Ectodermal cell (in vitro differentiated cells): ENCODE data around the gene ARFGAP2.
"Not testable (repeated sequence)": the region's sequence is repeated elsewhere in the genome, so short reads cannot be mapped to it uniquely, and the experiment has no call there.

ENCODE experiments used
- H3K27ac ChIP-seq: 2 replicates; pipeline ENCODE4 v1.7.0; 2013; ENCODE audit warnings: mild to moderate bottlenecking, low read depth, low read length; ENCODE audit not compliant: insufficient read depth, poor library complexity, severe bottlenecking
- H3K27me3 ChIP-seq: 2 replicates; pipeline ENCODE4 v1.7.0; 2013; ENCODE audit warnings: mild to moderate bottlenecking, low read length; ENCODE audit not compliant: insufficient read depth, control insufficient read depth, poor library complexity, severe bottlenecking
- H3K36me3 ChIP-seq: one replicate; pipeline ENCODE4 v1.7.0; 2013; ENCODE audit warnings: low read length; ENCODE audit not compliant: control insufficient read depth, insufficient read depth
- H3K4me1 ChIP-seq: one replicate; pipeline ENCODE4 v1.7.0; 2013; ENCODE audit warnings: low read length; ENCODE audit not compliant: control insufficient read depth, insufficient read depth
- H3K4me3 ChIP-seq: 2 replicates; pipeline ENCODE4 v1.7.0; 2013; ENCODE audit warnings: low read depth, low read length, control low read depth; ENCODE audit not compliant: insufficient read depth
- H3K9me3 ChIP-seq: 2 replicates; pipeline ENCODE4 v1.7.0; 2013; ENCODE audit warnings: mild to moderate bottlenecking, low read length, moderate library complexity; ENCODE audit not compliant: control insufficient read depth
- WGBS, 2 experiments: methylation state at CpG; one replicate each; pipeline ENCODE4 v1.1.7; 2013; ENCODE audit warnings: missing lambda C conversion rate in 2 of 2; 5-methylcytosine and 5-hydroxymethylcytosine counted together

The ARFGAP2 gene

DNA sequence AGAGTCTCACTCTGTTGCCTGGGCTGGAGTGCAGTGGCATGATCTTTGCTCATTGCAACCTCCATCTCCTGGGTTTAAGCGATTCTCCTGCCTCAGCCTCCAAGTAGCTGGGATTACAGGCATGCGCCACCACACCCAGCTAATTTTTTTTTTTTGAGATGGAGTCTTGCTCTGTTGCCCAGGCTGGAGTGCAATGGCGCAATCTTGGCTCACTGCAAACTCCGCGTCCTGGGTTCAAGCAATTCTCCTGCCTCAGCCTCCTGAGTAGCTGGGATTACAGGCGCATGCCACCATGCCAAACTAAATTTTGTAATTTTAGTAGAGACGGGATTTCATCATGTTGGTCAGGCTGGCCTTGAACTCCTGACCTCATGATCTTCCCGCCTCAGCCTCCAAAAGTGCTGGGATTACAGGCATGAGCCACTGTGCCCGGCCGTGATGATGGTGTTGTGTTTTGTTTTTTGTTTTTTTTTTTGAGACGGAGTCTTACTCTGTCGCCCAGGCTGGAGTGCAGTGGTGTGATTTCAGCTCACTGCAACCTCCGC, 31.4 kb upstream of the ARFGAP2 start:
- not testable (repeated sequence) for H3K27ac ChIP-seq, H3K9me3 ChIP-seq, H3K36me3 ChIP-seq, H3K4me1 ChIP-seq, H3K27me3 ChIP-seq, H3K4me3 ChIP-seq
- 93 to 95% methylated on average over 13 of the region's 13 CpGs for WGBS, 2 experiments

GRCh38 chr11:47207459-47207858, 30.8 kb upstream of the ARFGAP2 start:
- 88 to 94% methylated on average over 6 of the region's 6 CpGs for WGBS, 2 experiments
- Histone ChIP-seq H3K4me3 (no peak overlapping the region), H3K27me3 (no peaks in the 10 kb centered on the region), H3K4me1 (no peaks in the 10 kb centered on the region), H3K27ac (no peak overlapping the region), H3K36me3 (no peaks in the 10 kb centered on the region), H3K9me3 (no peaks in the 10 kb centered on the region)

DNA sequence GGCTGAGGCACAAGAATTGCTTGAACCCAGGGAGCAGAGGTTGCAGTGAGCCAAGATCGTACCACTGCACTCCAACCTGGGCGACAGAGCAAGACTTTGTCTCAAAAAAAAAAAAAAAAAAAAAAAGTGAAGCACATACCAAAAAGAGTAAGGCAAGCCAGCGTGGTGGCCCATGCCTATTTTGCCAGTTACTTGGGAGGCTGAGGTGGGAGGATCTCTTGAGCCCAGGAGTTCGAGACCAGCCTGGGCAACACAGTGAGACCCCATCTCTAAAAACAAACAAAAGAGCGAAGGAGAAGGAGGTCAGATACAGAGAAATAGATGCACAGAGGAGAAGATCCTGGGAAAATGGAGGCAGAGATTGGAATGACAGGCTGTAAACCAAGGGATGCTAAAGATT, 29.9 kb upstream of the ARFGAP2 start:
- H3K27ac ChIP-seq, H3K9me3 ChIP-seq, H3K4me1 ChIP-seq, H3K27me3 ChIP-seq, H3K4me3 ChIP-seq, H3K36me3 ChIP-seq: not testable (repeated sequence)
- WGBS, 2 experiments: 89 to 95% methylated on average over 5 of the region's 5 CpGs

DNA sequence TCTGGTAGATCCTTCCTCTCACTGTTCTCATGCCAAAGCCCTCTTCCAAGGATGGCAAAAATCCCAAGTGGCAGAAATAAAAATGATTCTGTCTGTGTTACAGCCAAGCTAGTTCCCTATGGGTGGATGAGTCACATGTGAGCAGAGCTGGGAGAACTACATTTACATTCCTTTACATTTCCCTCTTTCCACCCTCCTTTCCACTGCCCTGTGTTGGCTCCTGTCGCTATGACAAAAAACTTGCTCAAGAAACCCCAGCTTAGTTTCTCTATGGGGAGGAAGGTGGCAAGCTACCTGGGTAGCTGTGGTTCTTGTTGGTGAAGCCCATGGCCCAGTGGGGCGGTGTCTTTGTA, 27.9 kb upstream of the ARFGAP2 start:
- Histone ChIP-seq H3K9me3 (no peaks in the 10 kb centered on the region), H3K4me1 (no peaks in the 10 kb centered on the region), H3K36me3 (no peaks in the 10 kb centered on the region), H3K4me3 (no peak overlapping the region), H3K27me3 (no peaks in the 10 kb centered on the region), H3K27ac (no peak overlapping the region)
- 60 to 85% methylated on average over 1 to 2 of the region's 2 CpGs for WGBS, 2 experiments

- no peaks in the 10 kb centered on the region for H3K9me3 ChIP-seq
These were observed 25.9 kb upstream of the ARFGAP2 start for GRCh38 chr11:47202576-47202975.

GRCh38 chr11:47201015-47201414, 24.3 kb upstream of the ARFGAP2 start:
- Histone ChIP-seq H3K4me3 (no peak overlapping the region), H3K36me3 (no peaks in the 10 kb centered on the region), H3K4me1 (no peaks in the 10 kb centered on the region), H3K27me3 (no peaks in the 10 kb centered on the region), H3K27ac (no peak overlapping the region), H3K9me3 (no peaks in the 10 kb centered on the region)
- WGBS, 2 experiments: 89 to 95% methylated on average over 4 of the region's 4 CpGs

More at GRCh38 chr11:47202576-47202975, 25.9 kb upstream of the ARFGAP2 start:
- no peaks in the 10 kb centered on the region for H3K36me3 ChIP-seq
- no peak overlapping the region for H3K4me3 ChIP-seq
- H3K27ac ChIP-seq: no peak overlapping the region
- WGBS, 2 experiments: 93 to 94% methylated on average over 5 of the region's 5 CpGs
- H3K4me1 ChIP-seq: no peaks in the 10 kb centered on the region
- H3K27me3 ChIP-seq: no peaks in the 10 kb centered on the region

GRCh38 chr11:47198161-47198560, 21.5 kb upstream of the ARFGAP2 start:
- 88 to 94% methylated on average over 9 of the region's 9 CpGs for WGBS, 2 experiments

GRCh38 chr11:47192111-47192510, 15.4 kb upstream of the ARFGAP2 start:
- Histone ChIP-seq H3K4me3 (no peak overlapping the region), H3K4me1 (peaks cover 3% of the 10 kb centered on the region), H3K36me3 (no peaks in the 10 kb centered on the region), H3K27me3 (peaks cover 27% of the 10 kb centered on the region), H3K27ac (no peak overlapping the region), H3K9me3 (no peaks in the 10 kb centered on the region)
- WGBS, 2 experiments: 89 to 90% methylated on average over 4 of the region's 4 CpGs

More at GRCh38 chr11:47198161-47198560, 21.5 kb upstream of the ARFGAP2 start:
- not testable (repeated sequence) for H3K9me3 ChIP-seq, H3K27me3 ChIP-seq, H3K4me3 ChIP-seq, H3K27ac ChIP-seq, H3K36me3 ChIP-seq, H3K4me1 ChIP-seq

GRCh38 chr11:47191137-47191536, 14.5 kb upstream of the ARFGAP2 start:
- H3K4me3 ChIP-seq, H3K36me3 ChIP-seq: not testable (repeated sequence)
- WGBS, 2 experiments: 89 to 92% methylated on average over 10 of the region's 10 CpGs

DNA sequence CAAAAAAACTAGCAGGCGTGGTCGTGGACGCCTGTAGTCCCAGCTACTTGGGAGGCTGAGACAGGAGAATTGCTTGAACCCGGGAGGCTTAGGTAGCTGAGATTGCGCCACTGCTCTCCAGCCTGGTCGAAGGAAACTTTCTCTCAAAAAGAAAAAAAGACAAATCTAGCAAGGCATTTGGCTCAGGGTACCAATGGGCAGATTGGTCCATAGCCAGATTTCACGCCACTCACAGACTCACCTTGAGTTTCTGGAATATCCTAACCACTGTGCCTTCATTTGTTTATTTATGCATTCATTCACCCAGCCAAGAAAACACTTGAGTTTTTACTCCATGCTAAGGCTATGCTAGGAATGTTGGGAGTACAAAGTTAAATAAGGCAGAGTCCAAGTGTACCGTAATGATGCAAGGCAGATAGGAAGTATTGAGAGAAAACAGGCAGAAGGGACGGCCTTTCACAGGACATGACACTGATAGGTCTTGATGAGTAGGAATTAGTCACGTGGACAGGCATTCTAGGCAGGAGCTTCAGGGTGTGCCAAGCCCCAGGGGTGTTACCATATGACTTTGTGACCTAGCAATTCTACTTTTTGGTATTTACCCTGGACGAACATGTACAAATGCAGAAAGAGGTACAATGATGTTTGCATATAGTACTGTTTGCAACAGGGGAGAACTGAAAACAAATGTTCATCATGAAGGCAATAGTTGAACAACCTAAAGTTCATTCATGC, 12.6 kb upstream of the ARFGAP2 start:
- Histone ChIP-seq H3K27ac (no peak overlapping the region), H3K4me3 (no peak overlapping the region), H3K9me3 (no peaks in the 10 kb centered on the region), H3K27me3 (peaks cover 50% of the 10 kb centered on the region), H3K36me3 (no peaks in the 10 kb centered on the region), H3K4me1 (peaks cover 24% of the 10 kb centered on the region)
- 90 to 91% methylated on average over 11 of the region's 11 CpGs for WGBS, 2 experiments

More at GRCh38 chr11:47191137-47191536, 14.5 kb upstream of the ARFGAP2 start:
- H3K9me3 ChIP-seq, H3K27ac ChIP-seq, H3K4me1 ChIP-seq: not testable (repeated sequence)
- peaks cover 36% of the 10 kb centered on the region for H3K27me3 ChIP-seq
